ENCODE data around the gene SPAG16.
"Not testable (repeated sequence)": the region's sequence is repeated elsewhere in the genome, so short reads cannot be mapped to it uniquely, and the experiment has no call there.

The SPAG16 gene

DNA sequence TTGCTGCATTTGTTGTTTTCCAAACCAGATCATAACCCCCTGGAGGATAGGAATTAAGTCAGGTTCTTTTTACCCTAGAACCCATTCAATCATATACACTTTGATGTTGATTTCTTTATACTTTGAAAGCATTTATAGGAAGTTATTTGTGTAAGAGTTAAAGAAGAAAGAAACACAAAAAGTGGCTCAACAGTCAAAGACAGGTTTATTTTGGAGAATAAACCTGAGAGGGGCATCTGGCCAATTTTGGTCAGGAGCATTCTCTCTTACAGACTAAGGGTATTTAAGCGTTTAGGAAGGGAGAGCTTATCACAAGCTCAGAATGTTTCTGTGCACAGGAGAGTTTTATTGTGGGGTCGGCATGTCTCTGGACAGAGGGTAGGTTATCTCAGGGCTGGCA, 398.0 kb downstream of the SPAG16 start:
- TF ChIP-seq POLR2AphosphoS5 (IDR thresholded peaks at IDR 0.05; ENCODE audit: low read depth, low read length) (no peak), POLR2A (IDR thresholded peaks at IDR 0.05; ENCODE audit: low read depth, low read length) (no peak), TAF1 (IDR thresholded peaks at IDR 0.05; ENCODE audit: borderline replicate concordance, low read depth, low read length) (no peak)
- FAIRE-seq (no peak), DNase-seq (ENCODE audit: insufficient read length) (no peak)

DNA sequence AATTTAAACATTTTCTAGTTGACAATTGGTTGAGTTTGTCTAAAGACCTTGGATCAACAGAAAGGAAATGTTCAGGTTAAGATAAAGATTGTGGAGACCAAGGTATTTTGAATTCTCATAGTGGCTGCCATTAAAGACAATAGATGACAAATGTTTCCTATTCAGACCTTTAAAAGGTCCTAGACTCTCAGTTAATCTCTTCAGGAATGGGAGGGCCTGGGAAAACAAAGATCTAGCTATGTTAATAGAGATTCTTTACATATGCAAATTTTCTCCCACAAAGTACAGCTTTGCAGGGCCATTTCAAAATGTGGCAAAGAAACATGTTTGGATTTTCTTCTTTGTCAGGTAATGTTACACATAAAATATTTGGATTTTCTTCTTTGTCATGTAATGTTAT, 403.9 kb downstream of the SPAG16 start:
- TF ChIP-seq TAF1 (IDR thresholded peaks at IDR 0.05; ENCODE audit: borderline replicate concordance, low read depth, low read length) (no peak), POLR2A (IDR thresholded peaks at IDR 0.05; ENCODE audit: low read depth, low read length) (no peak), POLR2AphosphoS5 (IDR thresholded peaks at IDR 0.05; ENCODE audit: low read depth, low read length) (no peak)
- FAIRE-seq: no peak
- DNase-seq (ENCODE audit: insufficient read length): no peak

DNA sequence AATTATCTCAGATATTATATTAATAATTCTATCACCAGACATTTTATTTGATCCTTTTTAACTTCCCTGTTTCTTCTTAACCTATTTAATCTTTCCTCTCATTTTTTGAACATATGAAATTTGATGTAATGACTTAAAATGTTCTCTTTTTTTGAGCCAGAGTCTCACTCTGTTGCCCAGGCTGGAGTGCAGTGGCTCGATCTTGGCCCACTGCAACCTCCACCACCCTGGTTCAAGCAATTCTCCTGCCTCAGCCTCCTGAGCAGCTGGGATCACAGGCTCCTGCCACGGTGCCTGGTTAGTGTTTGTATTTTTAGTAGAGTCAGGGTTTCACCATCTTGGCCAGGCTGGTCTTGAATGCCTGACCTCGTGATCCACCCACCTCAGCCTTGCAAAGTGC, 404.6 kb downstream of the SPAG16 start:
- not testable (repeated sequence) for FAIRE-seq; DNase-seq (ENCODE audit: insufficient read length)

DNA sequence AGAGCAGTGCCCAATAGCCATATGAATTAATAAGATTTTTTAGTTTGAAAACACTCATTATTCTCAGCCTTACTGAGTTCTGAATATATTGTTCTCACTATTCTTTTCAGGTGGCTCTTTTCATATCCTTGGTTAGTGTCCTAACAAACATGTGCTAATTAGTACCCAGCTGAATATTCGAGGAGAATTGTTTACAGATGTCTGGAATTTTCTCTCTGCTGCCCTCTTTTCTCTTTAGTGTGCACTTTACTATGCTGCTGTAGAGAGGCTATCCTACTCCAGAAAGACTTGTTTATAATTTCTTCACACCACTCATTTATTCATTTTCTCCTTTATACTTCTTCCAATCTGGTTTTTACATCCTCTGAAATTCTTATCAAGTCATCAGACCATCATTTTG, 405.3 kb downstream of the SPAG16 start:
- no peak for TF ChIP-seq POLR2A (IDR thresholded peaks at IDR 0.05; ENCODE audit: low read depth, low read length)
- no peak for TF ChIP-seq POLR2AphosphoS5 (IDR thresholded peaks at IDR 0.05; ENCODE audit: low read depth, low read length)
- FAIRE-seq (no peak), DNase-seq (ENCODE audit: insufficient read length) (no peak)

DNA sequence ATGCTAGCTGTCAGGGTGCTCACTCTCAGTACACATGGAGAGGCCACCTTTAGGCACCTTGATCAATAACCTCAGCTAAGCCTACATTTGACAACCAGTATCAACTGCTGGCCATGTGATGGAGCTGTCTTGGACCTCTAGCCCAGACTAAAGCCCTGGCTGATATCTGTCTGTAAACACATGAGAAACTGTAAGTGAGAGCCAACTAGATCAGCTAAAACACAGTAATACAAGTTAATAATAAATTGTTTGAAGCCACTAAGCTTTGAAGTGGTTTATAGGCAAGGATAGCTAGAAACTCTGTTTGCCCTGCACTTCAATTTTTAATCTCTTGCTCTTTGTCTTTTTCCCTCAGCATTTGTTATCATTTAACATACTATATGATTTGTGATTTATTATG, 407.1 kb downstream of the SPAG16 start:
- no peak for FAIRE-seq
- DNase-seq (ENCODE audit: insufficient read length): no peak
- TF ChIP-seq POLR2AphosphoS5 (IDR thresholded peaks at IDR 0.05; ENCODE audit: low read depth, low read length) (no peak), POLR2A (IDR thresholded peaks at IDR 0.05; ENCODE audit: low read depth, low read length) (no peak), TAF1 (IDR thresholded peaks at IDR 0.05; ENCODE audit: borderline replicate concordance, low read depth, low read length) (no peak)

DNA sequence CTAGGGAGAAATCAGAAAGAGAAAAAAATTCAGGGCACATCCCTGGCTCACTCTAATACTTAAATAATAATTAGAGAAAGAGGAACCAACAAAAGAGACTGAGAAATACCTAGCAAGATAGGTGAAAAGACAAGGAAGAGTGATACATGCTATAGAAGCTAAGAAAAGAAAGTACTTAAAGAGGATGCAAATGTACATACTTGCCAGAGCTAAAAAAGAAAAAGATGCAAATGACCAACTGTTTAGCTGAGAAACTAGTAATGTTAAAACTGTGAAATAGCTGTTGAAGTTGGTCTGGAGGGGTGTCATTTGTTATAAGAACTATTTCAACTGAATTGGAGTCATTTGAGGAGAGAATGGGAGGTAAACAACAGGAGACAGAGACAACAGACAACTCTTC, 412.2 kb downstream of the SPAG16 start:
- TF ChIP-seq TAF1 (IDR thresholded peaks at IDR 0.05; ENCODE audit: borderline replicate concordance, low read depth, low read length) (no peak), POLR2AphosphoS5 (IDR thresholded peaks at IDR 0.05; ENCODE audit: low read depth, low read length) (no peak), POLR2A (IDR thresholded peaks at IDR 0.05; ENCODE audit: low read depth, low read length) (no peak)
- peak; percentile 83 for FAIRE-seq
- no peak for DNase-seq (ENCODE audit: insufficient read length)

DNA sequence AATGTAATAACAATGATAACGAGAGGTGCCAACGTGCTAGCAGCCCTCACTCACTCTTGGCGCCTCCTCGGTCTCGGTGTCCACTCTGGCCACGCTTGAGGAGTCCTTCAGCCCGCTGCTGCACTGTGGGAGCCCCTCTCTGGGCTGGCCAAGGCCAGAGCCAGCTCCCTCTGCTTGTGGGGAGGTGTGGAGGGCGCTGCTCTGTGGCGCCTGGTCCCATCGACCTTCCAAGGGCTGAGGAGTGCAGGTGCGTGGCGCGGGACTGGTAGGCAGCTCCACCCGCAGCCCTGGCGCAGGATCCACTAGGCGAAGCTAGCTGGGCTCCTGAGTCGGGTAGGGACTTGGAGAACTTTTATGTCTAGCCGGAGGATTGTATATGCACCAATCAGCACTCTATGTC, 417.1 kb downstream of the SPAG16 start:
- FAIRE-seq; DNase-seq (ENCODE audit: insufficient read length): not testable (repeated sequence)

DNA sequence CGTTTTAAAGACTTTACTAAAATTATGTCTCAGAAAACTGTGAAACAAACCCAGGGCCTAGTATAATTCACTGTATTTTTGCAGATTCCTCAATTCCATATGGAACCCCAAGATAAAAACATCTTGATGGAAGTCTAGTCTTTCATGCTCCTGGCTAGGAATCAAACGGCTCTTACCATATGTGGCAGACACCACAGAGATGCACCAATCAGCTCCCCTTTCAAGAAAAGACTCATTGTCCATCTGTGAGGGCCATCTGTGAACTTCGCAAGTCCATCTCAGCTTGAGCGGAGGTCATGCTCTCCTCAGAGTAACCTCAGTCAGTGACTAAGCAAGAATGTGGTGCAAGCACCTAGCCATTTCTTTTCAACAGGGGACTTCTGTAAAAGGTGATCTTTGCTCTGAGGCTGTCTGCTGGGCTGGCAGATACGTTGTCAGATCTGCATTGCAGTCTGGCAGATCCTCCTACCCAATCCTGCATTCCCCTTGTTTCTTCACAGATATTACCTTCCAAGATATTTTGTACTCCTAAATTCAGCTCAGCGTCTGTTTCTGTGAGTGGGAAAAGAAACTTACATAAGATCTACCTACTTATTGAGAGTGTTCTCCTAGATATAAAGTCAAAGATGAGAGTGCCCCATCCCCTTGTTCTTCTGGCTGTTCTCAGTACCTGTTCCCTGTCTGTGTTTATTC, 419.3 kb downstream of the SPAG16 start:
- FAIRE-seq (no peak), DNase-seq (ENCODE audit: insufficient read length) (no peak)
- no peak for TF ChIP-seq POLR2A (IDR thresholded peaks at IDR 0.05; ENCODE audit: low read depth, low read length)
- no peak for TF ChIP-seq POLR2AphosphoS5 (IDR thresholded peaks at IDR 0.05; ENCODE audit: low read depth, low read length)
- TF ChIP-seq TAF1 (IDR thresholded peaks at IDR 0.05; ENCODE audit: borderline replicate concordance, low read depth, low read length): no peak

DNA sequence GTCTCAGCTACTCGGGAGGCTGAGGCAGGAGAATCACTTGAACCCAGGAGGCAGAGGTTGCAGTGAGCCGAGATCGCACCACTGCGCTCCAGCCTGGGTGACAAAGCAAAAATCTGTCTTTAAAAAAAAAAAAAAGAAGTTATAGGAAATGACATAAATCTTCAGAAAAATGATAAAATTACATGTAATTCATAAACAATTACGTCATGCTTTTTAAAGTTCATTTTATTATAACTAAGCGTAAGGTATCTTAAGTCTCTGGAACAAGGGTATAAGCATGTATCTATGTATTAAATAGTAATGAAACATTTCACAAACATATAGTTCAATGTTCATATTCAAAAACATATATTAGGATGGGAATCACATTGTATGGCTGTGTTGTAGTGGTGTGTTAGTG, 425.9 kb downstream of the SPAG16 start:
- no peak for DNase-seq (ENCODE audit: insufficient read length)
- TF ChIP-seq POLR2AphosphoS5 (IDR thresholded peaks at IDR 0.05; ENCODE audit: low read depth, low read length) (no peak), TAF1 (IDR thresholded peaks at IDR 0.05; ENCODE audit: borderline replicate concordance, low read depth, low read length) (no peak), POLR2A (IDR thresholded peaks at IDR 0.05; ENCODE audit: low read depth, low read length) (no peak)
- no peak for FAIRE-seq

DNA sequence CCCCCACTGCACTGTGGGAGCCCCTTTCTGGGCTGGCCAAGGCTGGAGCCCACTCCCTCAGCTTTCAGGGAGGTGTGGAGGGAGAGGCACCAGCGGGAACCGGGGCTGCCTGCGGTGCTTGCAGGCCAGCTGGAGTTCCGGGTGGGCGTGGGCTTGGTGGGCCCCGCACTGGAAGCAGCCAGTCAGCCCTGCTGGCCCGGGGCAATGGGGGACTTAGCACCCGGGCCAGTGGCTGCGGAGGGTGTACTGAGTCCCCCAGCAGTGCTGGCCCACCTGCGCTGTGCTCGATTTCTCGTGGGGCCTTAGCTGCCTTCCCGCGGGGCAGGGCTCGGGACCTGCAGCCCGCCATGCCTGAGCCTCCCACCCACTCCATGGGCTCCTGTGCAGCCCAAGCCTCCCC, 434.1 kb downstream of the SPAG16 start:
- not testable (repeated sequence) for FAIRE-seq

DNA sequence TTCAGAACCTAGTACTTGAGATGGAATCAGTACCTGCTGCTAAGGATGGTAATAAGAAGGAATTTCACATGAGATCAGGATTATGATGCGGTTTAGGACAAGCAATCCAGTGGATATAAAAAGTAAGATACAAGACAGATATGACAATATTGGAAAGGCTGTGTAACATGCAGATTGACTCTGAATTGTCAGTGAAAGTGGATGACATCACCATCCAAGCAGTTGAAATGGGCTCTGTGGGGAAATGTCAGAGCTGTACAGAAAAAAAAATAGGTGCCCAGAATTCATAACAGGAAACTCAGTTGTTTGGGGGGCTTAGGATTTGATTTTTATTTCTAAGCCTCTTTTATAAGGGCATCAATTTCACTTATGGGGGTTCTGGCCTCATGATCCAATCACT, 438.3 kb downstream of the SPAG16 start:
- TF ChIP-seq POLR2AphosphoS5 (IDR thresholded peaks at IDR 0.05; ENCODE audit: low read depth, low read length) (no peak), TAF1 (IDR thresholded peaks at IDR 0.05; ENCODE audit: borderline replicate concordance, low read depth, low read length) (no peak), POLR2A (IDR thresholded peaks at IDR 0.05; ENCODE audit: low read depth, low read length) (no peak)
- DNase-seq (ENCODE audit: insufficient read length) (no peak), FAIRE-seq (no peak)

More for the DNA sequence above, 434.1 kb downstream of the SPAG16 start:
- DNase-seq (ENCODE audit: insufficient read length): not testable (repeated sequence)

DNA sequence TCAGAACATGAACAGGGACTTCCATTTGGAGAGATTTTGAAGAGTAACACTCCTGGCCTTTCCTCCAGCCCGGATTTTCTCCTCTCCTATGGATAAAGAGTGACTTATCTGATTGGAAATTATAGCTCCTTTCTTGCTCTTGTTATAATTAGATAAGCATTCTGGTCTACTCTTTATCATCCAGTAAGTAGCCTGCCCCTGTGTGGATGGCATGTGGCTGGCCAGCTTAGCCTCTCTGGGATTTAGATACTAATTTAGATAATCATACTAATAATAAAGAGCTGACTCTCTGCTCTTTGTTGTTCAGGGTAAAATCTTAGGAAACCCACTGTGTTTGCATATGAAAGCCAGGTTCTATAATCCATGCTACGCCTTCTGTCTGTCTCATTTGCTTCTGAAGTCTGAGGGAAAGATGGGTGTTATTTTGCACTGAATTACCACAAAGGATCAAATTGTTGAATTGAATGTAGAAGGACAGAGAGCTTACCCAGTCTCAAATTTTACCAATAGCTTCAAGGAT, 438.8 kb downstream of the SPAG16 start:
- no peak for DNase-seq (ENCODE audit: insufficient read length)
- TF ChIP-seq POLR2A (IDR thresholded peaks at IDR 0.05; ENCODE audit: low read depth, low read length) (no peak), POLR2AphosphoS5 (IDR thresholded peaks at IDR 0.05; ENCODE audit: low read depth, low read length) (no peak), TAF1 (IDR thresholded peaks at IDR 0.05; ENCODE audit: borderline replicate concordance, low read depth, low read length) (no peak)
- FAIRE-seq: no peak

DNA sequence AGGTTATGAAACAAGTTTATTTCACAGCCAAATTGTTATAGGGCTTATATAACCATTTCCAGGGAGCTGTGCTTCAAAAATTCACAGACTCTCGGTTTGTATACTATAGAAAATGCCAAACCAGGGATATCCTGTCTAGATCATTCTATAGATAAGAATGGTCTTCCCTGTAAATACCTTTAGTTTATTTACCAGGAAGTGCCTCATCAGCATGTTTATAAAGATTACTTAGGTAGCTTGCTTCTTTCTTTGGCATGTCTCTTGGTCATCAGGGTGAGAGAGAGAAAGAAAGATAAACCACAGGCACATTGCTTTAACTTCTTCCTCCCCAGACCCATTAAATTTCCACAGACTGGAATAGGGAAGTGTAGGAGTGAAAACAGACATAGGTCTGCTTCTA, 439.4 kb downstream of the SPAG16 start:
- no peak for TF ChIP-seq TAF1 (IDR thresholded peaks at IDR 0.05; ENCODE audit: borderline replicate concordance, low read depth, low read length)
- no peak for TF ChIP-seq POLR2A (IDR thresholded peaks at IDR 0.05; ENCODE audit: low read depth, low read length)
- TF ChIP-seq POLR2AphosphoS5 (IDR thresholded peaks at IDR 0.05; ENCODE audit: low read depth, low read length): no peak
- FAIRE-seq (no peak), DNase-seq (ENCODE audit: insufficient read length) (no peak)
